DMS153 treated with DMSO at 0.1 percent for 48 hours (cell line): ENCODE measurements around the gene STIM2.

ENCODE experiments used
- DNase-seq: peaks from one replicate; lab custom pipeline; 2025; ENCODE audit not compliant: unreplicated experiment; lab: John Stamatoyannopoulos, UW

The STIM2 gene

GRCh38 chr4:26896636-26897035 is 36.0 kb downstream of the STIM2 start:
- no peak for DNase-seq

- DNase-seq = no peak
These were observed 39.4 kb downstream of the STIM2 start for GRCh38 chr4:26899991-26900390.

- DNase-seq = no peak
These were observed 40.1 kb downstream of the STIM2 start for GRCh38 chr4:26900765-26901164.

- DNase-seq = no peak
These were observed 44.5 kb downstream of the STIM2 start for GRCh38 chr4:26905172-26905571.

- no peak for DNase-seq
These were observed 47.3 kb downstream of the STIM2 start for GRCh38 chr4:26907731-26908599.

GRCh38 chr4:26909369-26909768 is 48.7 kb downstream of the STIM2 start:
- DNase-seq = no peak

GRCh38 chr4:26911254-26911653 is 50.6 kb downstream of the STIM2 start:
- no peak for DNase-seq

- DNase-seq = no peak
These were observed 51.4 kb downstream of the STIM2 start for GRCh38 chr4:26912069-26912468.

GRCh38 chr4:26912810-26913209 is 52.2 kb downstream of the STIM2 start:
- no peak for DNase-seq

- no peak for DNase-seq
These were observed 55.6 kb downstream of the STIM2 start for GRCh38 chr4:26916195-26916594.

GRCh38 chr4:26930964-26931363 is 70.3 kb downstream of the STIM2 start:
- no peak for DNase-seq

- DNase-seq = no peak
These were observed 70.8 kb downstream of the STIM2 start for GRCh38 chr4:26931451-26931850.

- no peak for DNase-seq
These were observed 71.3 kb downstream of the STIM2 start for GRCh38 chr4:26931966-26932365.

- DNase-seq = no peak
These were observed 74.8 kb downstream of the STIM2 start for GRCh38 chr4:26935397-26935796.

GRCh38 chr4:26936284-26937065 is 75.8 kb downstream of the STIM2 start:
- no peak for DNase-seq

GRCh38 chr4:26937139-26937538 is 76.5 kb downstream of the STIM2 start:
- no peak for DNase-seq

- no peak for DNase-seq
These were observed 76.9 kb downstream of the STIM2 start for GRCh38 chr4:26937567-26937966.

GRCh38 chr4:26938516-26938915 is 77.9 kb downstream of the STIM2 start:
- DNase-seq = no peak

GRCh38 chr4:26941951-26942350 is 81.3 kb downstream of the STIM2 start:
- no peak for DNase-seq

- no peak for DNase-seq
These were observed 82.2 kb downstream of the STIM2 start for GRCh38 chr4:26942871-26943270.

- DNase-seq = no peak
These were observed 82.8 kb downstream of the STIM2 start for GRCh38 chr4:26943391-26943790.

GRCh38 chr4:26945794-26946193 is 85.2 kb downstream of the STIM2 start:
- no peak for DNase-seq
